ENCODE measurements around the gene KLHL40. TPM values are rescaled to one million over a fixed set of nuclear protein-coding genes. Genes with fewer than 3 reads are reported as not detected.
A peak's percentile ranks its signal among the peaks of the same experiment; 100 is the strongest.

The KLHL40 gene
- total and polyA plus RNA-seq, 7 experiments from 2014 or later = not detected

DNA sequence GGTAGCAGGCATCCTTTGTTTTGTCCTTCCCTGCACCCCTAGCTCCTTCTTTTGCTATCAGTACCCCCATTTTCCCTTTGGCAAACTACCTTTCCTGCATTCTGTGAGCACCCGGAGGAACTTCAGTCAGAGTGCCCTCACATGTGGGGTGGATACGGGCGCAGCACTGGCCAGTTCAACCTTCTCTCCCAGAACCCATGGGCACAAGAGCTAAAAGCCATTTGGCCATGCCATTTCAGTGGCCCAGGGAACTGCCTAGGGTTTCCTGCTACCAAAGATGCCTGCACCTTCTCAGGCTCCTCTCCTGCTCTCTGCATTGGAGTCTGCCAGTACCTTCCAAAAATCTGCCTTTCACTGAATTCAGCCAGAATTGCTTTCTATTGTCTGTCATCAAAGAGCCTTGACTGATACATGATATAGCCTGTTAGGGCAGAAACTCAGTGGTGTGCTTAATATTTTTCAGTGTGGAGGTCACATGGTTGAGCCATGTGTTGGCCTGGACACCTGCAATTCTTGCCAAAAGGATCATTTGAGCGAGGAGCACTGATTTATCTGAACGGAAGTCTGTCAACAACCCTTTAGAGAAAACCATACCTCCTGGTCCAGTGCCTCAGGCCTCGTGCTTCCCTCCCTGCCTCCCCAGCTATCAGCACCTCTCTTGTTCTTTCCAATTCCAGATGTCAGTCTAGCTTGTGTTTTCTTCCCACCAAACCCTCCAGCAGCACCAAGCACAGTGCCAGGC, 44.2 kb downstream of the KLHL40 start:
- Histone ChIP-seq H3K9me3 (ENCODE audit: control insufficient read depth in 2 of 3, low read length in 3 of 3) (no peaks in the 10 kb centered on the region), H3K36me3 (ENCODE audit: control insufficient read depth in 2 of 3, insufficient read depth in 3 of 3, low read length in 3 of 3) (no peaks in the 10 kb centered on the region), H3K4me3 (ENCODE audit: low read length) (no peak overlapping the region), H3K4me1 (ENCODE audit: control insufficient read depth in 2 of 2, insufficient read depth in 2 of 2, low read length in 2 of 2) (no peaks in the 10 kb centered on the region), H3K27me3 (ENCODE audit: control insufficient read depth in 2 of 2, insufficient read depth in 2 of 2, low read length in 2 of 2) (no peaks in the 10 kb centered on the region), H3K27ac (ENCODE audit: low read depth, low read length) (no peak overlapping the region)
- Mint-ChIP-seq H3K27ac (no peak overlapping the region), H3K4me3 (no peak overlapping the region), H3K36me3 (no peaks in the 10 kb centered on the region), H3K9me3 (no peaks in the 10 kb centered on the region), H3K4me1 (no peaks in the 10 kb centered on the region), H3K27me3 (peaks cover 0 to 10% (median 4%) of the 10 kb centered on the region in 5 donors)
- CTCF ChIA-PET = no interaction called here
- DNase-seq (no peak), ATAC-seq (no peak)
- POLR2A ChIA-PET = no interaction called here
- intact Hi-C loops (cut with micrococcal nuclease) = no loop called here

DNA sequence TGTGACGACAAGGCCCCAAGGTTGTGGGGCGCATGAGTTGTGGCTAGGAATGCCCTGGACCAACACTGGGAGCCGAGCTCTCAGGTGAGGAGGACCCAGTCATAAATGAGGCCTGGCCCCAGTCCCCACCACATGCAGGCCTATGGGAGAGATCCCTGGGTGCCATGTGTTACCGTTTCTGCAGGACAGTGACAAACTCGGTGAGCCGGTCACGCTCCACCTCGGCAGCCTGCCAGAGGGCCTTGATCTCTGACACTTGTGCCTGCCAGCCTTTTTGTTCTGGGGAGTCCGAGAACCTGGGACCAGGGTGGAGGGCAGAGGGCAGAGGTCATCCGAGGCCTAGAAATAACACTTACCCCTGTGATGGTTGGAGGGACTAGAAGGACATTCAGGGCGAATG, 45.0 kb downstream of the KLHL40 start:
- H3K4me1 Mint-ChIP-seq = no peaks in the 10 kb centered on the region
- peaks cover 0 to 10% (median 4%) of the 10 kb centered on the region in 5 donors for H3K27me3 Mint-ChIP-seq
- peaks cover 0 to under 1% (median 0%) of the 10 kb centered on the region in 11 donors for H3K9me3 Mint-ChIP-seq
- H3K4me3 Mint-ChIP-seq = no peak overlapping the region
- Histone ChIP-seq H3K9me3 (ENCODE audit: control insufficient read depth in 2 of 3, low read length in 3 of 3) (no peaks in the 10 kb centered on the region), H3K27me3 (ENCODE audit: control insufficient read depth in 2 of 2, insufficient read depth in 2 of 2, low read length in 2 of 2) (no peaks in the 10 kb centered on the region), H3K4me3 (ENCODE audit: low read length) (no peak overlapping the region), H3K36me3 (ENCODE audit: control insufficient read depth in 2 of 3, insufficient read depth in 3 of 3, low read length in 3 of 3) (no peaks in the 10 kb centered on the region), H3K27ac (ENCODE audit: low read depth, low read length) (no peak overlapping the region), H3K4me1 (ENCODE audit: control insufficient read depth in 2 of 2, insufficient read depth in 2 of 2, low read length in 2 of 2) (no peaks in the 10 kb centered on the region)
- ATAC-seq (no peak), DNase-seq (peak in 1 of 9 donors; percentile 11)
- intact Hi-C loops (cut with micrococcal nuclease) = no loop called here
- no peaks in the 10 kb centered on the region for H3K36me3 Mint-ChIP-seq
- H3K27ac Mint-ChIP-seq = no peak overlapping the region
- ChIA-PET POLR2A (no interaction called here), CTCF (no interaction called here)

DNA sequence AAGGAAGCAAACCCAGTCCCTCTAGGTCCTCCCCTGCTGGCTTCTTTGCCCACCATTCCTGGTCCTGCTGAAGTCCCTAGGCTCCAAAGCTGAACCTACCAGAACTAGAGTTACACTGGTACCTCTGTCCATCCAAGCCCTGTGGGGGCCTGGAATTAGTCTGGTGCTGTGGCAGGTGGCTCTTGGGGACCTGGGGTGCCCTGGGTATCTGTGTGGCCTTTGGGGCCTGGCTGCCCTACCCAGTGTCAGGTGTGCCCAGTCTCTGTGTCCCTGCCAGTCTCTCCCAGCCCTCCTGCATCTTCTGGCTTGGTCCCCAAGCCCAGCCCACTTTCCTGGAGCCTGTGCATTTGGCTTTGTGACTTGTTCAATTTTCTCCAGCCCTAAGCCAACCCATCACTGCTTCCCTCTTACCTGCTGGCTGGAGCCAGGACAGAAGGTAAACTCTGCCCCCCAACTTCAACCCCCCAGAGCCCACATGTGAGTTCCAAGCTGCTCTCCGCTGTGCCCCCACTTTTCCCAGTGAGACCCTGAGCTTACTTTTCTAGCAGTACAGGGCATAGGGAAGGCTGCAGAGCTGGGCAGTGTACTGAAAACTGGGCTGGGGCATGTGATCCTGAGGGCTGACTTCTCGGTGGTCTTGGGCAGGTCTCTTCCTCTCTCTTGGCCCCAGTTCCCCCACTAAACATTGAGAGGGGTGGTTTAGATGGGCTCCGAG, 45.5 kb downstream of the KLHL40 start:
- peaks cover 0 to 2% (median 0%) of the 10 kb centered on the region in 11 donors for H3K9me3 Mint-ChIP-seq
- H3K36me3 Mint-ChIP-seq = no peaks in the 10 kb centered on the region
- H3K27ac Mint-ChIP-seq = no peak overlapping the region
- no peak for ATAC-seq
- DNase-seq = no peak
- H3K4me3 Mint-ChIP-seq = no peak overlapping the region
- H3K27me3 ChIP-seq (ENCODE audit: control insufficient read depth in 2 of 2, insufficient read depth in 2 of 2, low read length in 2 of 2) = no peaks in the 10 kb centered on the region
- no peak overlapping the region for H3K4me3 ChIP-seq (ENCODE audit: low read length)
- ChIA-PET POLR2A (no interaction called here), CTCF (interaction anchor here (0.6 to 1.1 kb wide), 2 partner anchors 15 to 265 kb away, joined by 3 to 4 read pairs; no protein-coding TSS in a partner anchor)
- no peaks in the 10 kb centered on the region for H3K4me1 ChIP-seq (ENCODE audit: control insufficient read depth in 2 of 2, insufficient read depth in 2 of 2, low read length in 2 of 2)
- H3K9me3 ChIP-seq (ENCODE audit: control insufficient read depth in 2 of 3, low read length in 3 of 3) = no peaks in the 10 kb centered on the region
- intact Hi-C loops (cut with micrococcal nuclease) = no loop called here
- H3K27ac ChIP-seq (ENCODE audit: low read depth, low read length) = no peak overlapping the region
- H3K4me1 Mint-ChIP-seq = no peaks in the 10 kb centered on the region
- H3K27me3 Mint-ChIP-seq = peaks cover 0 to 7% (median under 1%) of the 10 kb centered on the region in 5 donors
- H3K36me3 ChIP-seq (ENCODE audit: control insufficient read depth in 2 of 3, insufficient read depth in 3 of 3, low read length in 3 of 3) = no peaks in the 10 kb centered on the region

DNA sequence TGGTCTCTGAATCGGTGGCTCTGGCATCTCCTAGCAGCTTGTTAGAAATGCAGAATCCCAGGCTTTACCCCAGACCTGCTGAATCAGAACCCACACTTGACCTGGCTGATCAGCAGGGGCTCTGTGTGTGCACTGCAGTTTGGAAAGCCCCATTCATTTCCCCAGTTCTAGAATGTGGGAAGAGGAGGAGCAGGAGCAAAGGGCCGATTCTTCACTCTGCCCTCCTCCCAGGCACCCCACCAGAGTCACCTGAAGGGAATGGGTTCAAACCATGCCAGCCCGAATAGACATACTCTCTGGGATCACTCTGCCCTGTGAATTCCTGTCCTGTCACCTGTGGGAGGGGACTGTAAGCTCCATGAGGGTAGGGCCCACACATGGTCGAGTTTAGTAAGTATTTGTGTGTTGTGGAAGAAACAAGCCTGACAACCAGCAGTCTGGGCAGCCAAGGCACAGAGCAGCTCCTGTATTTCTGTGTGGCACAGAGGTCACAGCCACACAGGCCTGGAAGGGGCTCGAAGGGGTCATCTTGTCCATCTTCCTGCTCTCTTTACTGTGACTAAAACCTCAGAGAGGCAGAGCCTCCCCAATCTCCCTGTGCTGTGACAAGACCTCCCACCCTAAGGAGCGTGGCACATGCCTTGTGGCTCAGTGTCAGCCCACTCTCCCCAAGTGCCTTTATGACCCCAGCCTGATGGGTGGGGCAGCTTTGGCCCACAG, 46.3 kb downstream of the KLHL40 start:
- Histone ChIP-seq H3K27me3 (ENCODE audit: control insufficient read depth in 2 of 2, insufficient read depth in 2 of 2, low read length in 2 of 2) (no peaks in the 10 kb centered on the region), H3K4me3 (ENCODE audit: low read length) (no peak overlapping the region), H3K9me3 (ENCODE audit: control insufficient read depth in 2 of 3, low read length in 3 of 3) (no peaks in the 10 kb centered on the region), H3K4me1 (ENCODE audit: control insufficient read depth in 2 of 2, insufficient read depth in 2 of 2, low read length in 2 of 2) (no peaks in the 10 kb centered on the region), H3K27ac (ENCODE audit: low read depth, low read length) (no peak overlapping the region), H3K36me3 (ENCODE audit: control insufficient read depth in 2 of 3, insufficient read depth in 3 of 3, low read length in 3 of 3) (no peaks in the 10 kb centered on the region)
- Mint-ChIP-seq H3K9me3 (peaks cover 0 to 2% (median 0%) of the 10 kb centered on the region in 11 donors), H3K4me1 (no peaks in the 10 kb centered on the region), H3K27me3 (peaks cover 0 to 6% (median 0%) of the 10 kb centered on the region in 5 donors), H3K36me3 (no peaks in the 10 kb centered on the region), H3K27ac (no peak overlapping the region), H3K4me3 (no peak overlapping the region)
- intact Hi-C loops (cut with micrococcal nuclease) = no loop called here
- ChIA-PET CTCF (interaction anchor here (1.1 kb wide), 1 partner anchor 14 kb away, joined by 3 read pairs; no protein-coding TSS in a partner anchor), POLR2A (no interaction called here)
- DNase-seq = no peak
- ATAC-seq = no peak

DNA sequence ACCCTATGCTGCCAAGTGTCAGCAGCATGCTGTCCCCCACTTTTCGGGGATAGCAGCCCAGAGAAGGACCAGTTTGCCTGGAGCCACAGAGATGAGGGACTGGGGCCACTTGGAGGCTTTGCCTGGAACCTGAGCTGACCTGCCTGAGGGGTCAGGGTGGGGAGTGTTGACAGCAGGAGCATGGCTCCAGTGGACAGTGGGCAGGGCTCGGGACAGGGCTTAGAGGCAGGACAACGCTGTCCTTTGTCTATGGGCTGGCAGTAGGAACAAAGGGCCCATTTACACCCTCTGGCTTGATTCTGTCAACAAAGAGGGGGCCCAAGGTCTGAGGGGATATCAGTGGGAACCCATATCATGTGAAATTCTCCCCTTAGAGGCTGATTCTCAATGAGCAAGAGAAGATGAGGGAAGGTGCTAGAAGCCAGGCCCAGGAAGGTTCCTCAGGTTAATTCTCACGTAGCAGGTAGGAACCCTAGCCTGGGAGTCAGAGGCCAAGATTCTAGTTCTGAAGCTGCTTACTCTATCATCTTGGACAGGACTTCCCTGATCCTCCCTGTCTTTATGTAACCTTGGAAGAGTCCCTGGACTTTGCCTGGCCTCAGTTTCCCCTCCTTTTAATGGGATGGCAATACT, 47.0 kb downstream of the KLHL40 start:
- Mint-ChIP-seq H3K9me3 (peaks cover 0 to 2% (median 0%) of the 10 kb centered on the region in 11 donors), H3K4me1 (no peaks in the 10 kb centered on the region), H3K4me3 (no peak overlapping the region), H3K36me3 (no peaks in the 10 kb centered on the region), H3K27ac (no peak overlapping the region), H3K27me3 (peaks cover 0 to 6% (median 0%) of the 10 kb centered on the region in 5 donors)
- H3K4me1 ChIP-seq (ENCODE audit: control insufficient read depth in 2 of 2, insufficient read depth in 2 of 2, low read length in 2 of 2) = no peaks in the 10 kb centered on the region
- no peaks in the 10 kb centered on the region for H3K9me3 ChIP-seq (ENCODE audit: control insufficient read depth in 2 of 3, low read length in 3 of 3)
- CTCF ChIA-PET = no interaction called here
- no peaks in the 10 kb centered on the region for H3K27me3 ChIP-seq (ENCODE audit: control insufficient read depth in 2 of 2, insufficient read depth in 2 of 2, low read length in 2 of 2)
- DNase-seq (peak in 1 of 9 donors; percentile 14), ATAC-seq (no peak)
- H3K4me3 ChIP-seq (ENCODE audit: low read length) = no peak overlapping the region
- intact Hi-C loops (cut with micrococcal nuclease) = no loop called here
- POLR2A ChIA-PET = no interaction called here
- no peaks in the 10 kb centered on the region for H3K36me3 ChIP-seq (ENCODE audit: control insufficient read depth in 2 of 3, insufficient read depth in 3 of 3, low read length in 3 of 3)
- H3K27ac ChIP-seq (ENCODE audit: low read depth, low read length) = no peak overlapping the region

DNA sequence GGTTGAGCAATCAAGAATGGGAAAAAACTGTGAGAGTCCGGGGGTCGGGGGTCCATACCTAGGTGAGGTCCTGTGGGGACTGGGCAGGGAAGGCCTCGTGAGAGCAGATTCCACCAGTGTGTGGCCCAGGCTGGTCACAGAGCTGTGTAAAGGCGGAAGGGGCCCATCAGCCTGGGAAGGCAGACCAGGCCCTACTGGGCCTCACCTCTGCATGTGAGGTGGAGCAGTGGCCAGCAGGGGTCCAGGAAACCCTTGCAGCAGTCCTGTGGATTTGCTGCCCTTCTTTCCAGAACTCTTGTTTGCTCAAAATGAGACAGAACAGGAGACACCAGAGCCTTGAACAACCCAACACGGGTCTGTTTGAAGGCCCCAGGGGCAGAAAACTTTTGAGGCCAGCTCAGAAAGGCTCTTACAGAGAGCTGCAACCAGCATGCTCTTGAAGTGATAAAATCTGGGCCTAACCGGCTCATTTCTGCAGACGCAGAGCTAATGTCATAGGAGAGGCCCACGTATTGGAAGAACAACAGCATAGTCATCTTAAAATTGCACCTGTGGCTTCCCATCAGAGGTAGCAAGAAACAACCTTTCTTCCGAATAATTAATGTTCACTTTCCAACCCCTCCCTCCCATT, 47.6 kb downstream of the KLHL40 start:
- ATAC-seq = no peak
- intact Hi-C loops (cut with micrococcal nuclease) = no loop called here
- peak in 1 of 9 donors; percentile 8 for DNase-seq
- no peaks in the 10 kb centered on the region for H3K36me3 ChIP-seq (ENCODE audit: control insufficient read depth in 2 of 3, insufficient read depth in 3 of 3, low read length in 3 of 3)
- no peaks in the 10 kb centered on the region for H3K27me3 ChIP-seq (ENCODE audit: control insufficient read depth in 2 of 2, insufficient read depth in 2 of 2, low read length in 2 of 2)
- no peak overlapping the region for H3K4me3 ChIP-seq (ENCODE audit: low read length)
- Mint-ChIP-seq H3K27ac (no peak overlapping the region), H3K4me3 (no peak overlapping the region), H3K36me3 (no peaks in the 10 kb centered on the region), H3K4me1 (no peaks in the 10 kb centered on the region), H3K9me3 (peaks cover 0 to 2% (median 0%) of the 10 kb centered on the region in 11 donors), H3K27me3 (peaks cover 0 to 6% (median 0%) of the 10 kb centered on the region in 5 donors)
- CTCF ChIA-PET = no interaction called here
- POLR2A ChIA-PET = no interaction called here
- no peaks in the 10 kb centered on the region for H3K9me3 ChIP-seq (ENCODE audit: control insufficient read depth in 2 of 3, low read length in 3 of 3)
- H3K4me1 ChIP-seq (ENCODE audit: control insufficient read depth in 2 of 2, insufficient read depth in 2 of 2, low read length in 2 of 2) = no peaks in the 10 kb centered on the region
- H3K27ac ChIP-seq (ENCODE audit: low read depth, low read length) = no peak overlapping the region

Measured in naive thymus-derived CD4-positive, alpha-beta T cell (primary cell).